Keratinocyte (primary cell): Measurements from ENCODE around the gene ETV1. TPM values are rescaled to one million over a fixed set of nuclear protein-coding genes. Genes with fewer than 3 reads are reported as not detected.

Experiments used
- DNase-seq: peaks from one replicate; pipeline ENCODE4 v3.0.0-alpha.2; 2011; ENCODE audit warnings: low read depth, missing footprints, low spot score
- FAIRE-seq: peaks from 2 replicates; lab custom pipeline; 2011; peaks lifted over from hg19 to GRCh38; lab: Jason Lieb, UNC
- H2AFZ ChIP-seq: 2 replicates; pipeline ENCODE4 v1.6.0; 2012; ENCODE audit warnings: low read length, control low read depth, inconsistent platforms; ENCODE audit not compliant: control insufficient read depth
- H3K27ac ChIP-seq: 2 replicates; pipeline ENCODE4 v1.5.1; 2011; ENCODE audit warnings: low read length; ENCODE audit not compliant: control insufficient read depth, insufficient read depth
- H3K27me3 ChIP-seq: 3 replicates; pipeline ENCODE4 v1.6.0; 2011; ENCODE audit warnings: low read length; ENCODE audit not compliant: control insufficient read depth, insufficient read depth; ENCODE audit errors: extremely low read depth
- H3K36me3 ChIP-seq, 2 experiments: 2 replicates in 1 of 2; 3 replicates in 1 of 2; pipeline ENCODE4 v1.5.1; 2011; ENCODE audit warnings: low read length in 2 of 2, mild to moderate bottlenecking in 1 of 2; ENCODE audit not compliant: control insufficient read depth in 2 of 2, insufficient read depth in 2 of 2; ENCODE audit errors: extremely low read depth in 1 of 2
- H3K4me1 ChIP-seq: 3 replicates; pipeline ENCODE4 v1.5.1; 2011; ENCODE audit warnings: low read length; ENCODE audit not compliant: control insufficient read depth, insufficient read depth; ENCODE audit errors: extremely low read depth
- H3K4me2 ChIP-seq: 3 replicates; pipeline ENCODE4 v1.6.0; 2011; ENCODE audit warnings: low read depth, low read length; ENCODE audit not compliant: control insufficient read depth, insufficient read depth; ENCODE audit errors: extremely low read depth
- H3K4me3 ChIP-seq, 3 experiments: fragments of 200-600 bp in 1 of 3; sonication (generic) in 1 of 3; 2 replicates in 2 of 3; 3 replicates in 1 of 3; pipeline ENCODE4 v1.5.1; 2011 to 2016; ENCODE audit warnings: low read length in 3 of 3, mild to moderate bottlenecking in 3 of 3, control low read depth in 2 of 3, inconsistent platforms in 1 of 3, low read depth in 1 of 3, mixed read lengths in 1 of 3, mixed run types in 1 of 3, moderate library complexity in 1 of 3; ENCODE audit not compliant: control insufficient read depth in 2 of 3, insufficient read depth in 2 of 3; ENCODE audit errors: extremely low read depth in 1 of 3
- H3K79me2 ChIP-seq: 2 replicates; pipeline ENCODE4 v1.6.0; 2012; ENCODE audit warnings: low read length; ENCODE audit not compliant: control insufficient read depth, insufficient read depth
- H3K9ac ChIP-seq: 3 replicates; pipeline ENCODE4 v1.6.0; 2011; ENCODE audit warnings: low read length; ENCODE audit not compliant: control insufficient read depth, insufficient read depth; ENCODE audit errors: extremely low read depth
- H3K9me1 ChIP-seq: 3 replicates; pipeline ENCODE4 v1.6.0; 2011; ENCODE audit warnings: low read length; ENCODE audit not compliant: control insufficient read depth, insufficient read depth; ENCODE audit errors: extremely low read depth
- H3K9me3 ChIP-seq: 2 replicates; pipeline ENCODE4 v1.5.1; 2012; ENCODE audit warnings: low read depth, low read length; ENCODE audit not compliant: control insufficient read depth
- H4K20me1 ChIP-seq: 3 replicates; pipeline ENCODE4 v1.6.0; 2011; ENCODE audit warnings: low read length; ENCODE audit not compliant: control insufficient read depth, insufficient read depth; ENCODE audit errors: extremely low read depth
- EZH2 ChIP-seq: IDR thresholded peaks from one replicate; pipeline ENCODE4 v1.6.1; 2012; ENCODE audit warnings: inconsistent platforms, mild to moderate bottlenecking, low read length, moderate library complexity
- dilution Hi-C: fragments of 300-500 bp; cut with MboI; formaldehyde crosslinking; loops from one replicate; pipeline ENCODE4 v1.7.0; 2020; ENCODE audit warnings: low sequenced_read_pairs; ENCODE audit not compliant: extremely low pct_ligation_motif_present
- polyA plus RNA-seq, 5 experiments: library from polyadenylated mRNA; depleted of rRNA in 3 of 5; stranded (reverse) in 3 of 5; stranded (forward) in 1 of 5; unstranded in 1 of 5; fragments of >200 nt; gene quantifications; 1 replicate in 1 of 5; 2 replicates in 3 of 5; 3 replicates in 1 of 5; pipeline versions ENCODE4 v1.2.1 to v1.2.3, GENCODE V29; 2011 to 2012; ENCODE audit warnings: missing spikeins in 2 of 5, low read depth in 1 of 5, low replicate concordance in 1 of 5
- TF ChIP-seq, protein P1 (sequence below), 3 experiments: IDR thresholded peaks in 1 of 3; conservative IDR thresholded peaks in 1 of 3; optimal IDR thresholded peaks in 1 of 3; 2 replicates in 2 of 3; 3 replicates in 1 of 3; pipeline versions ENCODE3 to v1.5.1; 2011; ENCODE audit warnings: low read length in 3 of 3, mild to moderate bottlenecking in 3 of 3, moderate library complexity in 2 of 3, control low read depth in 1 of 3, inconsistent platforms in 1 of 3; ENCODE audit not compliant: insufficient read depth in 2 of 3; ENCODE audit errors: extremely low read depth in 1 of 3

The ETV1 gene
- polyA plus RNA-seq, 1 donor (not counting 4 experiments of a cell fraction or from before 2014, with no cell fraction given) = 5.0 TPM

DNA sequence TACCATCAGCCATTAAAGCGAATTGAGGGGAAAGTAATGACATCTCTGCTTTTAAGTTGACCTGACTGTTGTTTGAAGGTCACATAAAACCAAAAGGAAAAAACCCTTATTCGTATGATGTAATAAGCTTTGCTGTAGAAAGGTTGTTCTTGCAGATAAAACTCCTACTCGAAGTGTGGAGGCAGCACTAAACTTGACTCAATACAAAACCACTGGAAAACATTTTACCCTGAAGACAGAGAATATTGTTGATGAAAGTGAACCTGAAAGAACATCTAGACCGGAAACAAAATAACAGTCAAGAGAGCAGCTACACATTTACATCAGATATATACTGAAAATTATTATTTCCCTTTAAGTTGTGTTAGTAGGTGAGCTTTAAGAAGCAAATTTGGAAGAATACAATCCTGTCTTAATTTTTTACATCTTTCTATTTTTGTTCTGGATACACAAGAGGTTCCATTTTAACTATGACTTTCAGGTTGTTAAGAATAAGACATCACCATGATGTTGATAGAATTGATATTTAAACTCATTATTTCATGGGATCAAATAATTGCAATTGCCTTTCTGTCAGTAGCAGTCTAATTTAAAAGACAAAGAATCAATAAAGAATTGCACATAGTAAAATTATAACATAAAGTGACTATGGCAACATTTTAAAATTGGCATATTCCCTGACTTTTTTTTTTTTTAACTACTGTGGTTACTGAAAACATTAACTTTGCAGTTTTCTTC, 6.4 kb downstream of the ETV1 start:
- Histone ChIP-seq H2AFZ (no peak overlapping the region), H3K9ac (no peak overlapping the region), H3K4me3 (no peak overlapping the region), H4K20me1 (no peaks in the 10 kb centered on the region), H3K9me1 (no peaks in the 10 kb centered on the region), H3K4me2 (no peak overlapping the region), H3K27ac (no peak overlapping the region), H3K27me3 (no peaks in the 10 kb centered on the region), H3K79me2 (no peaks in the 10 kb centered on the region), H3K9me3 (no peaks in the 10 kb centered on the region), H3K36me3 (no peaks in the 10 kb centered on the region), H3K4me1 (peaks cover 14% of the 10 kb centered on the region)
- FAIRE-seq = no peak
- TF ChIP-seq EZH2 = no peak
- TF ChIP-seq, protein P1, sequence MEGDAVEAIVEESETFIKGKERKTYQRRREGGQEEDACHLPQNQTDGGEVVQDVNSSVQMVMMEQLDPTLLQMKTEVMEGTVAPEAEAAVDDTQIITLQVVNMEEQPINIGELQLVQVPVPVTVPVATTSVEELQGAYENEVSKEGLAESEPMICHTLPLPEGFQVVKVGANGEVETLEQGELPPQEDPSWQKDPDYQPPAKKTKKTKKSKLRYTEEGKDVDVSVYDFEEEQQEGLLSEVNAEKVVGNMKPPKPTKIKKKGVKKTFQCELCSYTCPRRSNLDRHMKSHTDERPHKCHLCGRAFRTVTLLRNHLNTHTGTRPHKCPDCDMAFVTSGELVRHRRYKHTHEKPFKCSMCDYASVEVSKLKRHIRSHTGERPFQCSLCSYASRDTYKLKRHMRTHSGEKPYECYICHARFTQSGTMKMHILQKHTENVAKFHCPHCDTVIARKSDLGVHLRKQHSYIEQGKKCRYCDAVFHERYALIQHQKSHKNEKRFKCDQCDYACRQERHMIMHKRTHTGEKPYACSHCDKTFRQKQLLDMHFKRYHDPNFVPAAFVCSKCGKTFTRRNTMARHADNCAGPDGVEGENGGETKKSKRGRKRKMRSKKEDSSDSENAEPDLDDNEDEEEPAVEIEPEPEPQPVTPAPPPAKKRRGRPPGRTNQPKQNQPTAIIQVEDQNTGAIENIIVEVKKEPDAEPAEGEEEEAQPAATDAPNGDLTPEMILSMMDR (optimal IDR thresholded peaks at IDR 0.05 in 1 of 3, IDR thresholded peaks at IDR 0.05 in 1 of 3, conservative IDR thresholded peaks at IDR 0.05 in 1 of 3; ENCODE audit: extremely low read depth in 1 of 3, insufficient read depth in 2 of 3, low read length in 3 of 3) = no peak
- dilution Hi-C loops = no loop called here
- no peak for DNase-seq

DNA sequence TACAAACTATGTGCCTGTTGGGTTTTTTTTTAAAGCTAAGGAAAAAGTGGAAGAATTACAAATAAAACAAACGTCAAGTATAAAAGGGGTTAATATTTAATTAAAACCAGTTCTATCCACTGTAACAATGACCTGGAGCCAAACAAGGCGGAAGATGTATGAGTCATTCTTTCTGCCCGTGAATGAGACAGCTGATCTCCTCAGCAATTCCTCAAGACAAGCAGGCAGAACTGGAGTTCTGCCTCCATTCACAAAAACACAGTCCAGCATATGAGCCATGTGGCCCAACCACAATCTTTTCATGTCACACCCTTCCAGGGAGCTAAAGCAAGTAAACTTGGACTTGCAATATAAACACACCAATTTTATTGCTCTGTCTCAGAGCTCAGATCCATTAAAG, 8.4 kb downstream of the ETV1 start:
- Histone ChIP-seq H2AFZ (peak overlapping the region; percentile 15), H4K20me1 (no peaks in the 10 kb centered on the region), H3K4me3 (no peak overlapping the region), H3K36me3 (no peaks in the 10 kb centered on the region), H3K4me1 (peaks cover 14% of the 10 kb centered on the region), H3K4me2 (peak overlapping the region; percentile 49), H3K9ac (no peak overlapping the region), H3K9me1 (no peaks in the 10 kb centered on the region), H3K9me3 (no peaks in the 10 kb centered on the region), H3K27ac (no peak overlapping the region), H3K79me2 (no peaks in the 10 kb centered on the region), H3K27me3 (no peaks in the 10 kb centered on the region)
- peak; percentile 69 for DNase-seq
- peak; percentile 99 for FAIRE-seq
- TF ChIP-seq EZH2 = no peak
- TF ChIP-seq, protein P1 (optimal IDR thresholded peaks at IDR 0.05 in 1 of 3, IDR thresholded peaks at IDR 0.05 in 1 of 3, conservative IDR thresholded peaks at IDR 0.05 in 1 of 3; ENCODE audit: extremely low read depth in 1 of 3, insufficient read depth in 2 of 3, low read length in 3 of 3) = no peak
- dilution Hi-C loops = no loop called here
